Thymus (tissue), 11 donors: ENCODE results near the gene NTRK1. TPM values are rescaled to one million over a fixed set of nuclear protein-coding genes. Genes with fewer than 3 reads are reported as not detected.
"Not testable (repeated sequence)": the region's sequence is repeated elsewhere in the genome, so short reads cannot be mapped to it uniquely, and the experiment has no call there.

Source experiments
- DNase-seq, 9 donors: peaks; one replicate each; pipeline ENCODE4 v3.0.0-alpha.2; 2013; ENCODE audit warnings: low spot score in 9 of 9, low read depth in 6 of 9, missing footprints in 1 of 9
- H3K27ac ChIP-seq, 2 donors: one replicate each; pipeline ENCODE4 v1.5.1; 2013; ENCODE audit warnings: control low read depth in 1 of 2, low read depth in 1 of 2, low read length in 1 of 2, mild to moderate bottlenecking in 1 of 2, moderate library complexity in 1 of 2
- H3K27me3 ChIP-seq, 2 donors: one replicate each; pipeline ENCODE4 v1.5.1; 2013; ENCODE audit warnings: low read length in 1 of 2; ENCODE audit not compliant: control insufficient read depth in 2 of 2, insufficient read depth in 1 of 2
- H3K36me3 ChIP-seq, 2 donors: one replicate each; pipeline ENCODE4 v1.5.1; 2013; ENCODE audit warnings: low read length in 1 of 2, mild to moderate bottlenecking in 1 of 2, moderate library complexity in 1 of 2; ENCODE audit not compliant: control insufficient read depth in 2 of 2, insufficient read depth in 2 of 2
- H3K4me1 ChIP-seq, 2 donors: one replicate each; pipeline ENCODE4 v1.5.1; 2013; ENCODE audit warnings: low read length in 2 of 2; ENCODE audit not compliant: control insufficient read depth in 2 of 2, insufficient read depth in 2 of 2
- H3K4me3 ChIP-seq, 2 donors: one replicate each; pipeline ENCODE4 v1.5.1; 2013; ENCODE audit warnings: low read length in 2 of 2, control low read depth in 1 of 2, mild to moderate bottlenecking in 1 of 2
- H3K9me3 ChIP-seq, 2 donors: one replicate each; pipeline ENCODE4 v1.5.1; 2013; ENCODE audit warnings: low read length in 1 of 2, mild to moderate bottlenecking in 1 of 2; ENCODE audit not compliant: control insufficient read depth in 2 of 2, insufficient read depth in 1 of 2
- WGBS: extraction: QIAGEN DNeasy Blood & Tissue Kit; methylation state at CpG from one replicate; pipeline ENCODE4 v1.1.7; 2013; 5-methylcytosine and 5-hydroxymethylcytosine counted together
- polyA plus RNA-seq: library from polyadenylated mRNA; stranded (reverse); fragments of 200-250 nt; gene quantifications from one replicate; pipeline ENCODE4 v1.2.3, GENCODE V29; 2013
- total RNA-seq: library from RNA; stranded (reverse); fragments of 120-200 nt; gene quantifications from one replicate; pipeline ENCODE4 v1.2.4, GENCODE V29; 2013
- donor health status: healthy.

Gene NTRK1
- total and polyA plus RNA-seq, 2 donors, result 1.6 to 3.1 TPM

DNA sequence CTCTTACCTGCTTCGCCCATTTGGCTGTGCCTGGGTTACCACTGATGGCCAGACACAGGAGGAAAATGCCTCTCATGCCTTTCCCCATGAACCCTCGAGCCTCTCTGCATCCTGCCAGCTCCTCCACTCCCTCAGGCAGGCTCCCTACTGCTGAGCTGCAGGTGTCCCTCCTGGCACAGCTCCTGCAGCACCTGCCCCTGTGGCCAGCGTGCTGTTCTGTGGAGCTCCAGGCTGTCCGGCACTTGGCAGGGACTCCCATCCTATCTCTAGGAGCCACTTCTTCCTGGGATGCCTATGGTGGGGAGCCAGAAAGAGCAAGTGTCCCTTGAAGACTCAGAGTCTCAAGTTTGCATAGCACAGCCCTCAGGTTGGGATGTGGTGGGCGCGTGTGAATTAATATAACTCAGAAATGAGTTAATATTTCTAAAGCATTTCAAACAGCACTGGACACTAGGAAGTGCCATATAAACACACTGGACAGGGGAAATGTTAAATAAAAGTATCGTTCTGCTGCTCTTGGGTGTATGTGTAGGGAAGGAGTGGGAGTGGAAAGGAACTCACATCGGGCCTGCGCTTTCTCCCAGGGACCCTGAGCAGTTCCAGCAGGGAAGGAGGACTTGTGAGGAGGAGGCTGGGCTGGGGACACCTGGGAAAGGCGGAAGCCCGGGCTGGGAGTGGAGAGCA lies 62.5 kb downstream of the NTRK1 start:
- no peak overlapping the region for H3K4me3 ChIP-seq
- no peak for DNase-seq
- H3K36me3 ChIP-seq, result no peaks in the 10 kb centered on the region
- H3K4me1 ChIP-seq, result peaks cover 0 to 11% of the 10 kb centered on the region in 2 donors
- WGBS, result 16% methylated on average over 11 of the region's 11 CpGs
- H3K27me3 ChIP-seq, result peaks cover 78 to 94% of the 10 kb centered on the region in 2 donors
- H3K9me3 ChIP-seq, result no peaks in the 10 kb centered on the region
- no peak overlapping the region for H3K27ac ChIP-seq

DNA sequence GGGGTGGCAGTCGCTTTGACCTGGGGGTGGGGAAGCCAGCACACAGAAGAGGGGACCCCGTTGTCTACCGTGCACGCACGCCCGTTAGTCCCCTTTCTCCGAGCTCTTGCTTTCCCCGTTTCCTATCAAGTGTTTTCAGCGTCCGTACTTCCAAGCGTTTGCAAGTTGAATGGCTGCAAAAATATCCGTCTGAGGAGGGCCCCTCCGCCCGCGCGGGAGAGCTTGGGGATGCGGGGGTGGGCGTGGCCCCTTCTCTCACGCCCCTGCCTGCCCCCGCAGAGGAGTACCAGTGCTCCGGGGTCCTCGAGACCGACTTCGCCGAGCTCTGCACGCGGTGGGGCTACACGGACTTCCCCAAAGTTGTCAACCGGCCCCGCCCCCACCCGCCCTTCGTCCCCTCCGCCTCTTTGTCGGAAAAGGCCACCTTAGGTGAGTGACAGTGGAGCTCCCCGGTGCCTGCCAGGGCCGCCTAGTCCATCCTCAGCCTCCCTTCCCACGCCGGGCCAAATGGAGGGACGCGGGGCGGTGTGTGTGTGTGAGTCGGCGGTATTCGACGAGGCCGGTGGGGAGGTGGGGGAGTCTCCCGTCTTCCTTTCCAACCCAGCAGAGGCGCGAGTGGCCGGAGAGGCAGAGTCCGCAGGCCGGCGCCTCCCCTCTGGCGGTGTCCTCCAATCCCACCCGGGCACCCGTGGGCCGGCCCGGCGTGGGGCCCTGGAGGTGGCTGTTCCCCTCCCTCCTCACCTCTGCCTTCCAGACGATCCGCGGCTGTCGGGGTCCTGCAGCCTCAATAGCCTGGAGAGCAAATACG lies 63.2 kb downstream of the NTRK1 start:
- Histone ChIP-seq H3K4me1 (peaks cover 0 to 11% of the 10 kb centered on the region in 2 donors), H3K36me3 (no peaks in the 10 kb centered on the region), H3K4me3 (no peak overlapping the region), H3K27ac (no peak overlapping the region), H3K27me3 (peaks cover 76 to 100% of the 10 kb centered on the region in 2 donors), H3K9me3 (no peaks in the 10 kb centered on the region)
- 5% methylated on average over 64 of the region's 64 CpGs for WGBS
- no peak for DNase-seq

DNA sequence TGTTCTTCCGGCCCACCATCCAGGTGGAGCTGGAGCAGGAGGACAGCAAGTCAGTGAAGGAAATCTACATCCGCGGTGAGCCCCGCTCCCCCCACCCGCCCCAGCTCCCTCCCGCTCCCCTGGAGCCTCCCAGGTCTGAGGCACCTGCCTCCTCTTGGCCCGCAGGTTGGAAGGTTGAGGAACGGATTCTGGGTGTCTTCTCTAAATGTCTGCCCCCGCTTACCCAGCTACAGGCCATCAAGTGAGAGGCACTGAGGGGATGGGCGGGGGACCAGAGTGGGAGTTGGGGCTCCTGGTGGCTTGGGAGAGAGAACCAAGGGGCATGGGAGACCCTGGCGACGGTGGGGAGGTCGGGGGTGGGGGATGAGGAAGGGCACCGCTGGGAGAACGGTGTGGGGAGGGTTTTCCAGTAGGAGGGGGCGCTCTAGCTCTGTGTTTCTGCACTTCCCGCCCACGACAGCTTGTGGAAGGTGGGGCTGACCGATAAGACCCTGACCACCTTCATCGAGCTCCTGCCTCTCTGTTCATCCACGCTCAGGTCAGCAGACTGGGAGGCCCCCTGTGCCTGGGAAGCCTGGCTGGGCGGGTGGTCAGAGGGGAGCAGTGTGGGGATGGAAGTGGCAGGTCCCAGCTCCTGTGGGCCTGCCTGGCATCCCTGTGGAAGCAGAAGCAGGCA lies 64.0 kb downstream of the NTRK1 start:
- DNase-seq, result no peak
- H3K27ac ChIP-seq, result no peak overlapping the region
- H3K4me1 ChIP-seq, result peaks cover 0 to 11% of the 10 kb centered on the region in 2 donors
- H3K4me3 ChIP-seq, result no peak overlapping the region
- 37% methylated on average over 22 of the region's 22 CpGs for WGBS
- no peaks in the 10 kb centered on the region for H3K9me3 ChIP-seq
- no peaks in the 10 kb centered on the region for H3K36me3 ChIP-seq
- peaks cover 73 to 100% of the 10 kb centered on the region in 2 donors for H3K27me3 ChIP-seq

DNA sequence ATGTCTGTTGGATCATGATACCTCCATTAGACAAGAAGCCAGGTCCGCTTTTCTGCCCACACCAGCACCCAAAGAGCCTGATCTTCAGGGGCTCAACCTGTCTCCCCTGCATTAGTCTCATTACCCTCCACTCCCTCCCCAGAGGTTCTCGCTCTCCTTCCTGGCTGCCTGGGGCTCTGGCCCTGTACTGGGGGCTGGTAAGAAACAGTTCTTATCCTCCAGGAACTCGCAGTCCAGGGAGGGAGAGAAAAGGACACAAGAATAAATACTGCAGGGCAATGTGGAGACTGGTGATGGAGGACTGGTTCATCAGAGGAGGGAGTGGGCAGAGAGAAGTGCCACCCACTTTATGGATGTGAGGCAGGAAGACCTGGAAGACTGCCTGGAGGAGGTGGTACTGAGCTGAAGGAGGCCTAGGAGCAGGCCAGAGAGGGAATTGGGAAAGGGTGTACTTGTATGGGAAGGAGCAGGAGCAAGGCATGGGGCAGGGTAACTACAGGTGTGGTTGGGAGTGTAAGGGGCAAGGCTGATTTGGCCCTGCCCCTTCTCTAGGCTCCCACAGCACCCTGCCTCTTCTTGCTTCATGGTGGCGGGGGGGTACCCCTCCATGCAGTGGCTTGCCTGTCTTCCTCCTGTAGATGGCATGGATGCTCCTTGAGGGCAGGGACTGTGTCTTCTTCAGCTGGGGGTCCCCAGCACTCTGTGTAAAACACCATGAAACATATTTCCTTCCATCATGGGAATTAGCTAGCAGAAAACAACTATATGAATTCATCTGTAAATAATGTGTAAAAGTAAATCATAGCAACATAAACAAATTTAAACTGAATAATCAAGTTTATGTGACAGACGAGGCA lies 64.7 kb downstream of the NTRK1 start:
- Histone ChIP-seq H3K4me1 (peaks cover 0 to 11% of the 10 kb centered on the region in 2 donors), H3K9me3 (no peaks in the 10 kb centered on the region), H3K27me3 (peaks cover 65 to 97% of the 10 kb centered on the region in 2 donors), H3K36me3 (no peaks in the 10 kb centered on the region), H3K4me3 (no peak overlapping the region), H3K27ac (no peak overlapping the region)
- WGBS, result 90% methylated on average over 5 of the region's 5 CpGs
- no peak for DNase-seq

DNA sequence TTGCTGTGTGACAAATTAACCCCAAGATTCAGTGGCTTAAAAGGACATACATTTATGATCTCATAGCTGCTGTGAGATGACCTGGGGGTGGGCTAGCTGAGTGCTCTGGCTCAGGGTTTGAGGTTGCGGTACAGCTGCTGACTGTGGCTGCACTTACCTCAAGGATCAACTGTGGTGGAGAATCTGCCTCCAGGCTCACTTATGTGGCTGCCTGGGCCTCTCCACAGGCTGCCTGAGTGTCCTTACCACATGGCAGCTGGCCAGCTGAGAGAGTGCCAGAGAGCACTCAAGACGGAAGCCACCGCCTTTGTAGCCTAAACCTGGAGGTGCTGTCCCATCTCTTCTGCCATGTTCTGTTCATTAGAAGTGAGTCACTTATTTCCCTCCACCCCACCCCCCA lies 65.5 kb downstream of the NTRK1 start:
- H3K4me1 ChIP-seq, result peaks cover 0 to 7% of the 10 kb centered on the region in 2 donors
- 5% methylated on average over 3 of the region's 3 CpGs for WGBS
- H3K36me3 ChIP-seq, result no peaks in the 10 kb centered on the region
- DNase-seq, result peak in 1 of 9 donors; percentile 19
- H3K4me3 ChIP-seq, result no peak overlapping the region
- peaks cover 57 to 95% of the 10 kb centered on the region in 2 donors for H3K27me3 ChIP-seq
- no peaks in the 10 kb centered on the region for H3K9me3 ChIP-seq
- H3K27ac ChIP-seq, result no peak overlapping the region

DNA sequence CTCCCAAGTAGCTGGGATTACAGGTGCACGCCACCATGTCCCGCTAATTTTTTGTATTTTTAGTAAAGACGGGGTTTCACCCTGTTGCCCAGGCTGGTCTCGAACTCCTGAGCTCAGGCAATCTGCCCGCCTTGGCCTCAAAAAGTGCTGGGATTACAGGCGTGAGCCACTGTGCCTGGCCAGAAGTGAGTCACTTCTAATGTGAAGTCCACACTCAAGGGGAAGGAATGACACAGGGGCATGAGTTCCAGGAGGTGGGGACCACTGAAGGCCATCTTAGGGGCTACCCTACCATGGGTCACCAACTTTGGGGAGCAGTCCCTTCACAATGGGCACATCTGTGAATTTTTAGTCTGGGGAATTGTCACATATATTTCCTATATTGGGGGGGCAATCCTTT lies 66.0 kb downstream of the NTRK1 start:
- H3K27ac ChIP-seq, H3K4me1 ChIP-seq, H3K9me3 ChIP-seq, DNase-seq, H3K4me3 ChIP-seq, H3K36me3 ChIP-seq: not testable (repeated sequence)
- H3K27me3 ChIP-seq, result peaks cover 55 to 90% of the 10 kb centered on the region in 2 donors
- WGBS, result 90% methylated on average over 6 of the region's 6 CpGs

DNA sequence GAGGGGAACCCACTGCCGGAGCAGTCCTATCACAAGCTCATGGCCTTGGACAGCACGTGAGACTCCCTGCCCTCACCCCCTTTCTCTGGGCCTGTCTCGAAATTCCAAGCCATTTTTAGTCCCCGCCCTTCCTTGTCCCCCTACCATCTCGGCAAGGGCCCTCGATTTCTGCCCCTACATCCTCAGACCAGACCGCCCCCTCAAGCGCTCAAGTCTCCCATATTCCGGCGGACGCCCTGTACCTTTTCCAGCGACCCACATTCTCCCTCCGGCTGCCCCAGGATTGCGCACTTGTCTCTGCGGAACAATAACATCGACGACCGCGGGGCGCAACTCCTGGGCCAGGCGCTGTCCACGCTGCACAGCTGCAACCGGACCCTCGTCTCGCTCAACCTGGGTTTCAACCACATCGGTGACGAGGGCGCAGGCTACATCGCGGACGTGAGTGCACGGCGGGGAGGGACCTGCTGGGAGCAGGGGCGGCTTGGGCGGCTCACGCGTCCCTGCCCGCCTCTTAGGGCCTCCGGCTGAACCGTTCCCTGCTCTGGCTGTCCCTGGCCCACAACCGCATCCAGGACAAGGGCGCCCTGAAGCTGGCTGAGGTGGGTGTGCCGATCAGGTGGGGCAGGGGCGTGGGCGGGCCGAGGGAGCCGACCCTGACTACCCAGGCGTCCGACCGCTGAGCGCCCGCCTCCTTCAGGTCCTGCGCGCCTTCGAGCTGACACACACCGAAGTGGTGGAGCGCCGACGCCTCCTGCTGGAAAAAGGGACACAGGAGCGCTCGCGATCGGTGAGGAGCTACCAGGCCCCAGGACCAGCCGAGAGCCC lies 66.8 kb downstream of the NTRK1 start:
- no peaks in the 10 kb centered on the region for H3K36me3 ChIP-seq
- peak in 6 of 9 donors; percentile 15 to 65 (median 36) for DNase-seq
- H3K27me3 ChIP-seq, result peaks cover 48 to 83% of the 10 kb centered on the region in 2 donors
- no peak overlapping the region for H3K27ac ChIP-seq
- no peaks in the 10 kb centered on the region for H3K9me3 ChIP-seq
- 6% methylated on average over 64 of the region's 64 CpGs for WGBS
- peak overlapping the region in 1 of 2 donors; percentile 0 for H3K4me3 ChIP-seq
- peaks cover 0 to 7% of the 10 kb centered on the region in 2 donors for H3K4me1 ChIP-seq

DNA sequence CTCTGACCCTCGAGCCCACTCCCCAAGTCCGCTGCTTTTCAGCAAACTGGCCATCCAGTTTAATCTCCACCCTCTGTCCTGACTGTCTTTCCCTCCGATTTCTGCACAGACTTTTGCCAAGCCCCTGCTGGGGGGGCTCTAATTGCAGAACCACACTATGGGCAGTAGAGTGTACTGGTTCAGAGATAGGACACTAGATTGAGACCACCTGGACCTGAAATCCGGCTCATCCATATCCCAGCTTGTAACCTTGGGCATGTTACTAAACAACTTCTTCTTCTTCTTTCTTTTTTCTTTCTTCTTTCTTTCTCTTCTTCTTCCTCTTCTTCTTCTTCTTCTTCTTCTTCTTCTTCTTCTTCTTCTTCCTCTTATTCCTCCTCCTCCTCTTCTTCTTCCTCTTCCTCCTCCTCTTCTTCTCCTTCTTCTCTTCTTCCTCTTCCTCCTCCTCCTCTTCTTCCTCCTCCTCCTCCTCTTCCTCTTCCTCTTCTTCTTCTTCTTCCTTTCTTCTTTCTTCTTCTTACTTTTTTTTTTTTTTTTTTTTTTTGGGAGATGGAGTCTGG lies 67.5 kb downstream of the NTRK1 start:
- H3K27ac ChIP-seq, result no peak overlapping the region
- H3K9me3 ChIP-seq, result no peaks in the 10 kb centered on the region
- peaks cover 45 to 76% of the 10 kb centered on the region in 2 donors for H3K27me3 ChIP-seq
- no peak overlapping the region for H3K4me3 ChIP-seq
- WGBS, result 10% methylated on average over 4 of the region's 4 CpGs
- peaks cover 0 to 7% of the 10 kb centered on the region in 2 donors for H3K4me1 ChIP-seq
- no peaks in the 10 kb centered on the region for H3K36me3 ChIP-seq
- no peak for DNase-seq
